ENCODE results near the gene EPC1. TPM values are rescaled to one million over a fixed set of nuclear protein-coding genes. Genes with fewer than 3 reads are reported as not detected.

EPC1 gene
- total RNA-seq, 2 donors from 2014 or later = 31.9 to 39.2 TPM

DNA sequence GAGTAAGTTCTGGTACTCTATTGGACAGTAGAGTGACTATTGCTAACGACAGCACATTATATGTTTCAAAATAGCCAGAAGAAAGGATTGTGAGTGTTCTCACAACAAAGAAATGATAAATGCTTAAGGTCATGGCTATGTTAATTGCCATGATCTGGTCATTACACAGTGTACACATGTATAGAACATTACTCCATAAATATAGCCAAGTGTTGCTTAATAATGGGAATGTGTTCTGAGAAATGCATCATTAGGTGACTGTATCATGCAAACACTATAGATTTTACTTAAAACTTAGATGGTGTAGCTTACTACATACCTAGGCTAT, 19.6 kb downstream of the EPC1 start:
- no peak overlapping the region for H3K27ac ChIP-seq
- peaks cover 70% of the 10 kb centered on the region for H3K4me1 ChIP-seq
- TF ChIP-seq, protein P1, sequence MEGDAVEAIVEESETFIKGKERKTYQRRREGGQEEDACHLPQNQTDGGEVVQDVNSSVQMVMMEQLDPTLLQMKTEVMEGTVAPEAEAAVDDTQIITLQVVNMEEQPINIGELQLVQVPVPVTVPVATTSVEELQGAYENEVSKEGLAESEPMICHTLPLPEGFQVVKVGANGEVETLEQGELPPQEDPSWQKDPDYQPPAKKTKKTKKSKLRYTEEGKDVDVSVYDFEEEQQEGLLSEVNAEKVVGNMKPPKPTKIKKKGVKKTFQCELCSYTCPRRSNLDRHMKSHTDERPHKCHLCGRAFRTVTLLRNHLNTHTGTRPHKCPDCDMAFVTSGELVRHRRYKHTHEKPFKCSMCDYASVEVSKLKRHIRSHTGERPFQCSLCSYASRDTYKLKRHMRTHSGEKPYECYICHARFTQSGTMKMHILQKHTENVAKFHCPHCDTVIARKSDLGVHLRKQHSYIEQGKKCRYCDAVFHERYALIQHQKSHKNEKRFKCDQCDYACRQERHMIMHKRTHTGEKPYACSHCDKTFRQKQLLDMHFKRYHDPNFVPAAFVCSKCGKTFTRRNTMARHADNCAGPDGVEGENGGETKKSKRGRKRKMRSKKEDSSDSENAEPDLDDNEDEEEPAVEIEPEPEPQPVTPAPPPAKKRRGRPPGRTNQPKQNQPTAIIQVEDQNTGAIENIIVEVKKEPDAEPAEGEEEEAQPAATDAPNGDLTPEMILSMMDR (IDR thresholded peaks at IDR 0.05) = no peak
- TF ChIP-seq POLR2A (IDR thresholded peaks at IDR 0.05) = no peak
- no peaks in the 10 kb centered on the region for H3K9me3 ChIP-seq
- H3K27me3 ChIP-seq = no peaks in the 10 kb centered on the region
- DNase-seq (no peak), ATAC-seq (no peak)
- 41 to 50% methylated on average over 1 of the region's 1 CpG for WGBS, 2 donors
- no peaks in the 10 kb centered on the region for H3K36me3 ChIP-seq (replicated peaks in 1 of 2; ENCODE audit: insufficient read depth in 1 of 2, low read depth in 2 of 2)
- intact Hi-C loops (cut with DNase I) = loop anchor here (10.0 kb wide), 1 partner anchor 63 kb away; no protein-coding TSS in a partner anchor
- H3K4me3 ChIP-seq = no peak overlapping the region

DNA sequence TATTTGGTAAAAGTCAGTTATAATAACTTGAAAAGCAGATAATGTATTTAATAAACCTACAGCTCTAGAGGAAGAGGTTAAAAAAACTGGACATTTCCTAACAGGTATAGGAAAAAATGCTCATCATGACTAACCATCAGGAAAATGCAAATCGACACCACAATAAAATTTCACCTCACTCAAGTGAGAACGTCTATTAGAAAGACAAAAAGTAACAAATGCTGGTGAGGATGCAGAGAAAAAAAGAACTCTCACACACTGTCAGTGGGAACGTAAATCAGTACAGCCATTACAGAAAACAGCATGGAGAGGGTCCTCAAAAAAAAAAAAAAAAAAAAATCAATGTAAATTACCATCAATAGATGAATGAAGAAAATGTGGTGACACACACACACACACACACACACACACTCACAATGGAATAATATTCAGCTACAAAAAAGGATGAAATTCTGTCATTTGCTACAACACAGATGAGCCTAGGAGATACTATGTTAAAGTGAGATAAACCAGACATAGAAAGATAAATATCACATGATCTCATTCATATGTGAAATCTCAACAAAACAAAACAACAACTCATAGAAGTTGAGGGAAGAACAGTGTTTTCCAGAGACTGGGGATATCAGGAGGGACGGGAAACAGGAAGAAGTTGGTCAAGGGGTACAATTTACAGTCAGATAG, 20.1 kb downstream of the EPC1 start:
- peaks cover 65% of the 10 kb centered on the region for H3K4me1 ChIP-seq
- no peak overlapping the region for H3K27ac ChIP-seq
- intact Hi-C loops (cut with DNase I) = loop anchor here (10.0 kb wide), 1 partner anchor 62 kb away; no protein-coding TSS in a partner anchor
- TF ChIP-seq POLR2A (IDR thresholded peaks at IDR 0.05) = no peak
- TF ChIP-seq, protein P1 (IDR thresholded peaks at IDR 0.05) = no peak
- no peaks in the 10 kb centered on the region for H3K36me3 ChIP-seq (replicated peaks in 1 of 2; ENCODE audit: insufficient read depth in 1 of 2, low read depth in 2 of 2)
- no peak for DNase-seq
- no peak overlapping the region for H3K4me3 ChIP-seq
- ATAC-seq = no peak
- 67 to 83% methylated on average over 4 of the region's 4 CpGs for WGBS, 2 donors
- no peaks in the 10 kb centered on the region for H3K9me3 ChIP-seq
- H3K27me3 ChIP-seq = no peaks in the 10 kb centered on the region

DNA sequence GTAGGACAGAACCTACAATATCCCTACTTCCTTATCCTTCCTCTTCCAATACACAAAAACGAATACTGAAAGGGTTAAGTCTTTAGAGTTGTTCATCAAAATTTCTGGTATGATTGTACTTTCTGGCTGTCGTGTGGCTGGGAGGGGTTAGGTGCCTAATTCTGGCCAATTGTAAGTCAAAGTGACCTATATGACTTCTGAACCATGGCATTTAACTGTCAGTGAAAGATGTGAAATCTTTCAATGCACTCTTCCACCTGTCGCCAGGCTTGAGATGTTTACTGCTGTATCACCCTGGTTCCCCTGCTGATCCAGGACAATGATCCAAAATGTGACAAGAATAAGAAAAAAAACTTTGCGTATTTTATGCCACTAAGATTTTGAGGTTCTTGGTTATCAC, 20.8 kb downstream of the EPC1 start:
- H3K9me3 ChIP-seq = no peaks in the 10 kb centered on the region
- DNase-seq (no peak), ATAC-seq (no peak)
- H3K27ac ChIP-seq = no peak overlapping the region
- H3K27me3 ChIP-seq = no peaks in the 10 kb centered on the region
- no peak overlapping the region for H3K4me3 ChIP-seq
- TF ChIP-seq POLR2A (IDR thresholded peaks at IDR 0.05) = no peak
- TF ChIP-seq, protein P1 (IDR thresholded peaks at IDR 0.05) = no peak
- WGBS, 2 donors = 38 to 44% methylated on average over 4 of the region's 4 CpGs
- no peaks in the 10 kb centered on the region for H3K36me3 ChIP-seq (replicated peaks in 1 of 2; ENCODE audit: insufficient read depth in 1 of 2, low read depth in 2 of 2)
- intact Hi-C loops (cut with DNase I) = loop anchor here (10.0 kb wide), 1 partner anchor 61 kb away; no protein-coding TSS in a partner anchor
- peaks cover 62% of the 10 kb centered on the region for H3K4me1 ChIP-seq

DNA sequence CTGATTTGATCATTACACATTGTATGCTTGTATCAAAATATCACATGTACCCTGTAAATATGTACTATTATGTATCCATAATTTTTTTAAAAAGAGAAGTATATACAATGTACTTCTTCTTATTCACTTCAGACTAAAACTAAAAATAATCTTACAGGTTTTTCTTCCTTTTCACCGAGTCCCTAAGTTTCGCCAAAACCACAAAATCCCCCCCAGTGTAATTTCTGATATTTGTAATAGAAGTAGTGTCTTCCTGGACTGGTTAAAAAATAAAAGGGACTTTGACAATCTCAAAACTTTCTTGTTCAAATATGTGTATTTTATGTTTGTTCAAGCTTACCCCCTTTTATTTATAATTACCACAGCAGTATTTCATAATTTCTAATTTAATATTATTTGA, 23.9 kb downstream of the EPC1 start:
- Histone ChIP-seq H3K27me3 (no peaks in the 10 kb centered on the region), H3K4me3 (no peak overlapping the region), H3K4me1 (peaks cover 41% of the 10 kb centered on the region), H3K9me3 (no peaks in the 10 kb centered on the region), H3K27ac (no peak overlapping the region), H3K36me3 (replicated peaks in 1 of 2; ENCODE audit: insufficient read depth in 1 of 2, low read depth in 2 of 2) (no peaks in the 10 kb centered on the region)
- no peak for ATAC-seq
- intact Hi-C loops (cut with DNase I) = loop anchor here (10.0 kb wide), 1 partner anchor 58 kb away; no protein-coding TSS in a partner anchor
- 67 to 86% methylated on average over 2 of the region's 2 CpGs for WGBS, 2 donors
- no peak for DNase-seq
- no peak for TF ChIP-seq POLR2A (IDR thresholded peaks at IDR 0.05)
- TF ChIP-seq, protein P1 (IDR thresholded peaks at IDR 0.05) = no peak

All from body of pancreas (tissue), 4 donors.